ENCODE data around the gene MYO1E.

- TF ChIP-seq CTCF (IDR thresholded peaks at IDR 0.05; ENCODE audit: poor library complexity, severe bottlenecking) (no peak), POLR2AphosphoS5 (IDR thresholded peaks at IDR 0.05) (no peak), EP300 (conservative IDR thresholded peaks at IDR 0.05; ENCODE audit: poor library complexity, severe bottlenecking) (no peak)
Measured at GRCh38 chr15:59268168-59268851, 104.4 kb downstream of the MYO1E start.
